GM12878 (cell line): ENCODE data around the gene KATNA1.

Experiments used
- BCL11A ChIP-seq: IDR thresholded peaks from 2 replicates; pipeline ENCODE4 v1.6.1; 2011; ENCODE audit warnings: low read depth, low read length
- CEBPB ChIP-seq, 2 experiments: fragments of 150-350 bp in 1 of 2; IDR thresholded peaks; 2 replicates each; pipeline ENCODE4 v1.6.1; 2012 to 2014; ENCODE audit warnings: low read depth in 2 of 2, low read length in 2 of 2, borderline replicate concordance in 1 of 2, inconsistent platforms in 1 of 2
- CHD4 ChIP-seq: fragments of 200-600 bp; sonication (generic); IDR thresholded peaks from 2 replicates; pipeline ENCODE4 v1.6.1; 2016; ENCODE audit warnings: mild to moderate bottlenecking
- EP300 ChIP-seq, 2 experiments: fragments of 150-350 bp in 1 of 2; IDR thresholded peaks; 2 replicates each; pipeline ENCODE4 v1.6.1; 2011 to 2012; ENCODE audit warnings: low read depth in 2 of 2, low read length in 2 of 2, borderline replicate concordance in 1 of 2, improper control_type of control experiment in 1 of 2, inconsistent platforms in 1 of 2; ENCODE audit not compliant: control insufficient read depth in 1 of 2
- KDM1A ChIP-seq: fragments of 200-600 bp; sonication (generic); IDR thresholded peaks from 2 replicates; pipeline ENCODE4 v1.6.1; 2016; ENCODE audit warnings: borderline replicate concordance
- LARP7 ChIP-seq: fragments of 450-650 bp; IDR thresholded peaks from 2 replicates; pipeline ENCODE4 v1.6.1; 2017; ENCODE audit warnings: mild to moderate bottlenecking
- NR2C1 ChIP-seq: fragments of 450-650 bp; IDR thresholded peaks from 2 replicates; pipeline ENCODE4 v1.6.1; 2017; ENCODE audit warnings: antibody characterized with exemption, mild to moderate bottlenecking, moderate library complexity
- YY1 ChIP-seq: IDR thresholded peaks from 2 replicates; pipeline ENCODE4 v1.6.1; 2011; ENCODE audit warnings: low read depth, mild to moderate bottlenecking, low read length

- no peak for TF ChIP-seq KDM1A
- TF ChIP-seq YY1 = no peak
- TF ChIP-seq LARP7 = no peak
- no peak for TF ChIP-seq BCL11A
- no peak for TF ChIP-seq CHD4
- TF ChIP-seq NR2C1 = no peak
- no peak for TF ChIP-seq EP300 (IDR thresholded peaks at IDR 0.05; ENCODE audit: borderline replicate concordance in 1 of 2, control insufficient read depth in 1 of 2, low read depth in 2 of 2, low read length in 2 of 2)
- no peak for TF ChIP-seq CEBPB (IDR thresholded peaks at IDR 0.05; ENCODE audit: borderline replicate concordance in 1 of 2, low read depth in 2 of 2, low read length in 2 of 2)
Observed at GRCh38 chr6:149586149-149586548, 62.4 kb downstream of the KATNA1 start.
